MM.1S (cell line): Measurements from ENCODE around the gene FGF11.

ENCODE experiments used
- EZH2 ChIP-seq: fragments of 300-600 bp; sonication (generic); optimal IDR thresholded peaks from 2 replicates; pipeline ENCODE3; 2017; ENCODE audit warnings: low read depth, mild to moderate bottlenecking, antibody characterized with exemption, low read length, mixed read lengths
- TF ChIP-seq, protein P1 (sequence below): fragments of 300-600 bp; sonication (generic); IDR thresholded peaks from 2 replicates; pipeline ENCODE4 v1.5.1; 2016; ENCODE audit warnings: antibody characterized with exemption, low read length, mixed read lengths

GRCh38 chr17:7393613-7394451 is 45.5 kb upstream of the FGF11 start:
- TF ChIP-seq, protein P1, sequence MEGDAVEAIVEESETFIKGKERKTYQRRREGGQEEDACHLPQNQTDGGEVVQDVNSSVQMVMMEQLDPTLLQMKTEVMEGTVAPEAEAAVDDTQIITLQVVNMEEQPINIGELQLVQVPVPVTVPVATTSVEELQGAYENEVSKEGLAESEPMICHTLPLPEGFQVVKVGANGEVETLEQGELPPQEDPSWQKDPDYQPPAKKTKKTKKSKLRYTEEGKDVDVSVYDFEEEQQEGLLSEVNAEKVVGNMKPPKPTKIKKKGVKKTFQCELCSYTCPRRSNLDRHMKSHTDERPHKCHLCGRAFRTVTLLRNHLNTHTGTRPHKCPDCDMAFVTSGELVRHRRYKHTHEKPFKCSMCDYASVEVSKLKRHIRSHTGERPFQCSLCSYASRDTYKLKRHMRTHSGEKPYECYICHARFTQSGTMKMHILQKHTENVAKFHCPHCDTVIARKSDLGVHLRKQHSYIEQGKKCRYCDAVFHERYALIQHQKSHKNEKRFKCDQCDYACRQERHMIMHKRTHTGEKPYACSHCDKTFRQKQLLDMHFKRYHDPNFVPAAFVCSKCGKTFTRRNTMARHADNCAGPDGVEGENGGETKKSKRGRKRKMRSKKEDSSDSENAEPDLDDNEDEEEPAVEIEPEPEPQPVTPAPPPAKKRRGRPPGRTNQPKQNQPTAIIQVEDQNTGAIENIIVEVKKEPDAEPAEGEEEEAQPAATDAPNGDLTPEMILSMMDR, result no peak
- no peak for TF ChIP-seq EZH2
